Measurements from ENCODE around the gene RPTN.
A peak's percentile ranks its signal among the peaks of the same experiment; 100 is the strongest.

Gene RPTN

DNA sequence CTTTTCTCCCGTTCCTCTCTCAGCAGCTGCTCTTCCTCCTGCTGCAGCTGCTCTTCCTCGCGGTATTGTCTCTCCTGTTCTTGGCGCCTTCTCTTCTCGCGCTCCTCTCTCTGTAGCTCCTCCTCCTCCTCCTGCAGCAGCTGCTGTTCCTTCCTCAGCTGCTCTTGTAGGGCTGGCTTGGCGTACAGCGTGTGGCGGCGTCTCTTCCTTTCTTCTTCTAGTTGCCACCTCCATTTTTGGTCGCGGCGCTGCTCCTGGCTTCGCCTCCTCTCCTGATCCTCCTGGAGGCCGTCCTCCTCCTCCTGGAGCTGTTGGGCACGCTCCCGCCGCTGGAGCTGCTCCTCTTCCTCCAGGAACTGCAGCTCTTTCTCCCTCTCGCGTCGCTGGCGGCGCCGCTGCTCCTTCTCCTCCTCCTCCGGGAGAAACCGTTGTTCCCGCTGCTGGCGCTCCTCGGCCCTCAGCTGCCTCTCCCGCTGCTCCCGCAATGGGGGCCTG is 48.6 kb downstream of the RPTN start:
- peak; percentile 49 for DNase-seq

DNA sequence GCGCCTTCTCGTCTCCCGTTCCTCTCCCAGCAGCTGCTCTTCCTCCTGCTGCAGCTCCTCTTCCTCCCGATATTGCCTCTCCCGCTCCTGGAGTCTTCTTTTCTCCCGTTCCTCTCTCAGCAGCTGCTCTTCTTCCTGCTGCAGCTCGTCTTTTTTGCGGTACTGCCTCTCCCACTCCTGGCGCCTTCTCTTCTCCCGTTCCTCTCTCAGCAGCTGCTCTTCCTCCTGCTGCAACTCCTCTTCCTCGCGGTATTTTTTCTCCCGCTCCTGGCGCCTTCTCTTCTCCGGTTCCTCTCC is 49.1 kb downstream of the RPTN start:
- no peak for DNase-seq

DNA sequence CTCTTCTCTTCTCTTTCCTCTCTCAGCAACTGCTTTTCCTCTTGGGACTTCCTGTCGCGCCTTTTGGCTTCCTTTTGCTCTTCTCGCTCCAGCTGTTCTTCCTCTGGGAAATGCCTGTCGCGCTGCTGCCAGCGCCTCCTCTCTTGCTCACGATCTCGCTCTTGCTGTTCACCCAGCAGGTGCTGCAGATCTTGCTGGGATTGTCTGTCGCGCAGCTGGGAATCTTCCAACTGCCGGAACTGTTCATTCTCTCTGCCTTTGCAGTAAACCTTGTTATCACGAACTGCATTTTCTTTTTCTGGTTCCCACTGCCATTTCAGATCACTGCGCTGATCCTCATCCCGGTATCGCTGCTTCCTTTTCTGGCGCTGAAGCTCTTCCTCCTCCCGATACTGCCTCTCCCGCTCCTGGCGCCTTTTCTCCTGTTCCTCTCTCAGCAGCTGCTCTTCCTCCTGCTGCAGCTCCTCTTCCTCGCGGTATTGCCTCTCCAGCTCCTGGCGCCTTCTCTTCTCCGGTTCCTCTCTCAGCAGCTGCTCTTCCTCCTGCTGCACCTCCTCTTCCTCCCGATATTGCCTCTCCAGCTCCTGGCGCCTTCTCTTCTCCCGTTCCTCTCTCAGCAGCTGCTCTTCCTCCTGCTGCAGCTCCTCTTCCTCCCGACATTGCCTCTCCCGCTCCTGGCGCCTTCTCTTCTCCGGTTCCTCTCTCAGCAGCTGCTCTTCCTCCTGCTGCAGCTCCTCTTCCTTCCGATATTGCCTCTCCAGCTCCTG is 49.6 kb downstream of the RPTN start:
- DNase-seq: no peak

DNA sequence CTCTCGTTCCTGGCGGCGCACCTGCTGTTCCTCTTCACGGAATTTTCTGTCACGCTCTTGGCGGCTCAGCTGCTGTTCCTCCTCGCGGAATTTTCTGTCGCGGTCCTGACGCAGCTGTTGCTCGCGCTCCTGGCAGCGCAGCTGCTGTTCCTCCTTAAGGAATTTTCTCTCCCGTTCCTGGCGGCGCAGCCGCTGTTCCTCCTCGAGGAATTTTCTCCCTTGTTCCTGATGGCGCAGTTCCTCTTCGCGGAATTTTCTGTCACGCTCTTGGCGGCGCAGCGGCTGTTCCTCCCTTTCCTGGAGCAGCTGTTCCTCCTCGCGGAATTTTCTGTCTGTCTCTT is 50.2 kb downstream of the RPTN start:
- DNase-seq: no peak

DNA sequence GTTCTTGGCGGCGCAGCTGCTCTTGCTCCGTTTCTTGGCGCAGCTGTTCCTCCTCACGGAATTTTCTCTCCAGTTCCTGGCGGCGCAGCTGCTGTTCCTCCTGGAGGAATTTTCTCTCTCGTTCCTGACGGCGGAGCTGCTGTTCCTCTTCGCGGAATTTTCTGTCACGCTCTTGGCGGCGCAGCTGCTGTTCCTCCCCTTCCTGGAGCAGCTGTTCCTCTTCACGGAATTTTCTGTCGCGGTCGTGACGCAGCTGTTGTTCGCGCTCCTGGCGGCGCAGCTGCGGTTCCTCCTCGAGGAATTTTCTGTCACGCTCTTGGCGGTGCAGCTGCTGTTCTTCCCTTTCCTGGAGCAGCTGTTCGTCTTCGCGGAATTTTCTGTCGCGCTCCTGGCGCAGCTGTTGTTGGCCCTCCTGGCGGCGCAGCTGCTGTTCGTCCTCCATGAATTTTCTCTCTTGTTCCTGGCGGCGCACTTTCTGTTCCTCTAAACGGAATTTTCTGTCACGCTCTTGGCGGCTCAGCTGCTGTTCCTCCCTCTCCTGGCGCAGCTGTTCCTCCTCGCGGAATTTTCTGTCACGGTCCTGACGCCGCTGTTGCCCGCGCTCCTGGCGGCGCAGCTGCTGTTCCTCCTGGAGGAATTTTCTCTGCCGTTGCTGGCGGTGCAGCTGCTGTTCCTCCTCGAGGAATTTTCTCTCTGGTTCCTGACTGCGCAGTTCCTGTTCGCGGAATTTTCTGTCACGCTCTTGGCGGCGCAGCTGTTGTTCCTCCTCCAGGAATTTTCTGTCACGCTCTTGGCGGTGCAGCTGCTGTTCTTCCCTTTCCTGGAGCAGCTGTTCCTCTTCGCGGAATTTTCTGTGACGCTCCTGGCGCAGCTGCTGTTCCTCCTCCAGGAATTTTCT is 50.8 kb downstream of the RPTN start:
- peak; percentile 38 for DNase-seq

DNA sequence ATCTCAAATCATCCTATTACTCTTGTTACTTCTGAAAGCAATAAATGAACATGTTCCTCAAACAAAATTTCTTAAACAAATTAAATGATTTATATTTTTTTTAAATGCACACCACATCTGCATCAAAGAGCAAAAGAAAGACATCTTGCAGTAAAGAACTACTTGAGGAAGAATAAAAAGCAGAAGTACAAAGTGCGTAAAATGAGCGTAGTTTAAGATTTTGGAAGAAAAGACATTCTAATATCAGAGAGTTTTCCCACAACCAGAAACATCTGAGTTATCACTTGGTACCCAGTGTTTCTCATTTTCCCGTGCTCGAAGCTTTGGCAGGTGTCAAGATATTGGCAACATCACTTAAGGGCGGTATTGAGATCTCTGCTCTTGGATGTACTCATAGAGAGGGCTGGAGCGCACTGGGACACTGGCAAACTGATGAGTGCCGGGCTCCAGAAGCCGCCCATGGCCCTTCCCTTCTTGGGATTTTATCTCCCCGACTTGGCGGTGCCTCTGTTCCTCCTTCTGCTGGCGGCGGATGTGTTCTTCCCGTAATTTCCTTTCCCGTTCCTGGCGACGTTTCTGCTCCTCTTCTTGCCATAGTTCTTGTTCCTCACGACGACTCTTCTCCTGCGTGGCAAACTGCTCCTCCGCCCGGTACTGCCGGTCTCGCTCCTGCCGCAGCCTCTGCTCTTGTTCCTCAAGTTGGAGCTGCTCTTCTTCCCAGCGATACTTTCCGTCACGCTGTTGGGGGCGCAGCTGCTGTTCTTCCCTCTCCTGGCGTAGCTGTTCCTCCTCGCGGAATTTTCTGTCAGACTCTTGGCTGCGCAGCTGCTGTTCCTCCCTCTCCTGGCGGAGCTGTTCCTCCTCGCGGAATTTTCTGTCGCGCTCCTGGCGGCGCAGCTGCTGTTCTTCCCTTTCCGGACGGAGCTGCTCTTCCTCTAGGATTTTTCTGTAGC is 51.7 kb downstream of the RPTN start:
- no peak for DNase-seq

DNA sequence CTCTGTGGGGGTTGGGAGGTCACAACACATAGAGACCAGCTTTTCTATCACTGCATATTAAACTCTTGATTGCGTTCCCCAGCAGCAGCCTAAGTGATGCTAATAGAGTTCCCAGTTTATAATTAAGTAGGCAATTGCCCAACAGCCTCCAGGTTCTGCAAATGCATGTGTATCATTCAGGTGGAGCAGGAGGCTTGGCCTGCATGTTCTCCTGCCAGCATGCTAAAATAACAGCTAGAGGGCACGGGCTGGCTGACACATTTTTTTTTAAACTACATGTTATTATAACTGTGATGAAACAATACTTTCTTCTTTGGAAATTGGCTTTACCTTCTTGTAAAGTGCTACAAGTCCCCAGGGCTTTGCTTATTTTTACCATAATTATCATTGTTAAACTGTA is 54.2 kb downstream of the RPTN start:
- DNase-seq: no peak

Data from fibroblast of skin of right quadriceps (primary cell).